Vagina (tissue), 2 donors: Measurements from ENCODE around the gene BRD7. TPM values are rescaled to one million over a fixed set of nuclear protein-coding genes. Genes with fewer than 3 reads are reported as not detected.

Experiments used
- DNase-seq, 2 donors: peaks; one replicate each; pipeline ENCODE4 v3.0.0-alpha.2; 2017; ENCODE audit errors: extremely low spot score in 2 of 2
- H3K27ac ChIP-seq: fragments of 200-600 bp; sonication (generic); one replicate; pipeline ENCODE4 v1.5.1; 2019
- H3K27me3 ChIP-seq: fragments of 200-600 bp; sonication (generic); one replicate; pipeline ENCODE4 v1.5.1; 2019
- H3K36me3 ChIP-seq, 2 donors: fragments of 200-600 bp; sonication (generic); one replicate each; pipeline ENCODE4 v1.5.1; 2017 to 2019
- H3K4me1 ChIP-seq: fragments of 200-600 bp; sonication (generic); one replicate; pipeline ENCODE4 v1.5.1; 2019
- H3K4me3 ChIP-seq, 2 donors: fragments of 200-600 bp; sonication (generic); 1 replicate in 1 of 2; 2 replicates in 1 of 2; pipeline ENCODE4 v1.5.1; 2016 to 2019
- H3K9me3 ChIP-seq: fragments of 200-600 bp; sonication (generic); one replicate; pipeline ENCODE4 v1.5.1; 2019
- POLR2A ChIP-seq, 2 donors: fragments of 450-650 bp; IDR thresholded peaks; one replicate each; pipeline ENCODE4 v1.6.1; 2017; ENCODE audit warnings: antibody characterized with exemption in 2 of 2, mild to moderate bottlenecking in 2 of 2, moderate library complexity in 2 of 2
- POLR2AphosphoS5 ChIP-seq, 2 donors: sonication (generic); formaldehyde crosslinking; IDR thresholded peaks; one replicate each; pipeline ENCODE4 v1.9.0; 2017; ENCODE audit warnings: antibody characterized with exemption in 2 of 2, mild to moderate bottlenecking in 2 of 2, low read depth in 1 of 2; ENCODE audit not compliant: insufficient read depth in 1 of 2
- intact Hi-C: fragments of 100-400 bp; cut with DNase I; formaldehyde crosslinking; loops from one replicate; pipeline ENCODE4 v1.15.1; 2023
- total RNA-seq: library from RNA; depleted of rRNA; stranded (reverse); fragments of >200 nt; gene quantifications from one replicate; pipeline ENCODE4 v1.2.3, GENCODE V29; 2016
- TF ChIP-seq, protein P1 (sequence below), 3 experiments: fragments of 450-650 bp in 2 of 3; fragments of 200-600 bp in 1 of 3; sonication (generic) in 1 of 3; IDR thresholded peaks; one replicate each; pipeline ENCODE4 v1.5.1; 2017 to 2019; ENCODE audit warnings: antibody characterized with exemption in 3 of 3, mild to moderate bottlenecking in 2 of 3, moderate library complexity in 2 of 3

The BRD7 gene
- total RNA-seq, 1 donor from 2014 or later, result 49.6 TPM

DNA sequence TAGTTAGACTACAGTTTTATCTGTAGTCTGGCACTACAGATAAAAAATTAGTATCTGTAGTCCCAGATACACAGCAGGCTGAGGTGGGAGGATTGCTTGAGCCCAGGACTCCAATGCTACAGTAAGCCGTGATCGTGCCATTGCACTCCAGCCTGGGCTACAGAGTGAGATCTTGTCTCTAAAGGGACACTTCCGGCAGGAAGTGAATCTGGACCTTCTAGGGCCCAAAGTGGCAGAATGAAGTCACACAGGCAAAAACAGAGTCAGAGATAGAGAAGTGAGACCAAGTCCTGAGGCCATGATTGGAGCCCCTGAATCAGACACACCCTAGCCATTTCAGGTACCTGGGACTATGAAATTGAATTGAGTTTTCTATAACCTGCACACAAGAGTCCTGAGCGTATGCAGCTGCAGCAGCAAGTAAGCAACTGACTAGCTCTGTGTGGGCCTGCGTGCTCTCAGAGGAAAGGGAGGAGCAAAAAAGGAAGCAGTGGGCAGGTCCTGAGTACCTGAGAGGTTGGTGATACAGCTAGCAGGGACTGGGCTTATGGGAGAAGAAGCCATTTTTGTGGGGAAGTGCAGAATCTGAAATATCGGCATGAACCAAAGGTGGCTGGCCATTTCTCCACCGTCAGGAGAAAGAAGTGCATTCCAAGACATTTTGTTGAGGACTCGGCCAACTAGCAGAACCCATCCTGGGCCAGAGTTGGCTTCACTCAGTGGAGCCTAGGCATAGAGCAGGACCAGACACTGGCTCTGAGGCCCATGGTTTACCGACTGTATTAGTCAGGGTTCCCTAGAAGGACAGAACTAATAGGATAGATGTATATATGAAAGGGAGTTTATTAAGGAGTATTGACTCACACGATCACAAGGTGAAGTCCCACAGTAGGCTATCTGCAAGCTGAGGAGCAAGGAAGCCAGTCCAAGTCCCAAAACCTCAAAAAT lies 27.2 kb upstream of the BRD7 start:
- Histone ChIP-seq H3K4me1 (peaks cover 5% of the 10 kb centered on the region), H3K36me3 (no peaks in the 10 kb centered on the region), H3K9me3 (no peaks in the 10 kb centered on the region), H3K4me3 (no peak overlapping the region), H3K27ac (no peak overlapping the region), H3K27me3 (no peaks in the 10 kb centered on the region)
- TF ChIP-seq POLR2AphosphoS5 (IDR thresholded peaks at IDR 0.05; ENCODE audit: insufficient read depth in 1 of 2, low read depth in 1 of 2) (no peak), POLR2A (IDR thresholded peaks at IDR 0.05) (no peak)
- TF ChIP-seq, protein P1, sequence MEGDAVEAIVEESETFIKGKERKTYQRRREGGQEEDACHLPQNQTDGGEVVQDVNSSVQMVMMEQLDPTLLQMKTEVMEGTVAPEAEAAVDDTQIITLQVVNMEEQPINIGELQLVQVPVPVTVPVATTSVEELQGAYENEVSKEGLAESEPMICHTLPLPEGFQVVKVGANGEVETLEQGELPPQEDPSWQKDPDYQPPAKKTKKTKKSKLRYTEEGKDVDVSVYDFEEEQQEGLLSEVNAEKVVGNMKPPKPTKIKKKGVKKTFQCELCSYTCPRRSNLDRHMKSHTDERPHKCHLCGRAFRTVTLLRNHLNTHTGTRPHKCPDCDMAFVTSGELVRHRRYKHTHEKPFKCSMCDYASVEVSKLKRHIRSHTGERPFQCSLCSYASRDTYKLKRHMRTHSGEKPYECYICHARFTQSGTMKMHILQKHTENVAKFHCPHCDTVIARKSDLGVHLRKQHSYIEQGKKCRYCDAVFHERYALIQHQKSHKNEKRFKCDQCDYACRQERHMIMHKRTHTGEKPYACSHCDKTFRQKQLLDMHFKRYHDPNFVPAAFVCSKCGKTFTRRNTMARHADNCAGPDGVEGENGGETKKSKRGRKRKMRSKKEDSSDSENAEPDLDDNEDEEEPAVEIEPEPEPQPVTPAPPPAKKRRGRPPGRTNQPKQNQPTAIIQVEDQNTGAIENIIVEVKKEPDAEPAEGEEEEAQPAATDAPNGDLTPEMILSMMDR (IDR thresholded peaks at IDR 0.05), result no peak
- intact Hi-C loops, result no loop called here
- peak in 1 of 2 donors; percentile 62 for DNase-seq

DNA sequence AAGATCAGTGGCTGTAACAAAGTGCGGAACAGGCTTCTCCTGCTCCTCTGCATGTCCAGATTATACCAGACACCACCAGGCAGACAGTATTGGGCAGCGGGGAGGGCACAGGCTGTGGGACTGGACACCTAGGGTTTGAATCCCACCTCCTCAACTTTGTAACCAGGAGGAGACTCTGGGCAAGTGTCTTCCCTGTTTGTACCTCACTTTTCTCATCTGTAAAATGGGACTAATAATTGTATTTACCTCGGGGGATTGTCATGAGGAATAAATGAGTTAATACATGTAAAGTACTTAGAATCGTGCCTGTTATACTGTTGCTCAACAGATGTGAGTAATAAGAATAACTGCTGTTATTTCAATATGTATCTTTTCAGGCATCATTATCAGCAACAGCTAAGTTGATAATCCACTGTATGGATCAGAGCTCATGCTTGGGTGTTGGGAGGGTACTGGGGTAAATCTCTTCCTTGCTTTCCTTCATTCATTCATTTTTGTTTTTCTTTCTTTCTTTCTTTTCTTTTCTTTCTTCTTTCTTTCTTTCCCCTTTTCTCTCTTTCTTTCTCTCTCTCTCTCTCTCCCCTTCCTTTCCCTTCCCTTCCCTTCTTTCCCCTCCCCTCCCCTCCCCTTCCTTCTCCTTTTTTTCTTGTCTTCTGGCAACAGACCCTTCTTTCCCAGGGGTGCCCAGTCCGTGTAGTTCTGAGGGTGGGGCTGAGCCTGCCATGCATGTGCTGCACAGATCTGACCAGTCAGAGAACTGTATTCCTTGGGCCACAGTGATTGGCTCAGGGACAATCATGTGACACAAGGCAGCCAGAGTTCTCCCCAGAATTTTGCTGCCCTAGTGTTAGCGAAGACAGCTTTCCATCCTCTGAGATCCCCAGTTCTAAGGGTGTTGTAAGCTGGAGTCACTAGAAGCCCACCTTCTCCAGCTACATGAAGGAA lies 25.3 kb upstream of the BRD7 start:
- TF ChIP-seq POLR2AphosphoS5 (IDR thresholded peaks at IDR 0.05; ENCODE audit: insufficient read depth in 1 of 2, low read depth in 1 of 2) (no peak), POLR2A (IDR thresholded peaks at IDR 0.05) (no peak)
- TF ChIP-seq, protein P1 (IDR thresholded peaks at IDR 0.05), result no peak
- H3K9me3 ChIP-seq, result no peaks in the 10 kb centered on the region
- intact Hi-C loops, result no loop called here
- peak in 1 of 2 donors; percentile 29 for DNase-seq
- no peaks in the 10 kb centered on the region for H3K27me3 ChIP-seq
- H3K36me3 ChIP-seq, result no peaks in the 10 kb centered on the region
- no peak overlapping the region for H3K27ac ChIP-seq
- H3K4me1 ChIP-seq, result peaks cover 8% of the 10 kb centered on the region
- H3K4me3 ChIP-seq, result no peak overlapping the region

DNA sequence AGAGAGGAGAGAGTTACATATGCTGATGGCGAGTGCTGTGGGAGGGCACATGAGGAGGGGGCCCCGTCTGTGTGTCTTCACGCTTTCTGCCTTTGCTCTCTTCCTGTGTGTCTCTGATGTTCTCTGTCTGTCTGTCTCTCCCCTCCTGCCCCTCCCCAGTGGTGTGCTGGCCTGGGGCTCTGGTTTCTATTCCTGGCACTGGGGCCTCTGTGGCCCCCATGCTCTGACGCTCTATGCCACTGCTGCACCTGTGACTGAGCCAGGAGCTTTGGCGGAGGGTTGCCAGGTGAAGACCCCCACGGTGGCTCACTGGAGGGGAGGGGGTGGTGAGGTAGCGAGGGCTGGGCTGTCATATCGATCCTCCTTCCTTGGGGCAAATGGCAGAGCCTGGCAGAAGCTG lies 24.6 kb upstream of the BRD7 start:
- no peak overlapping the region for H3K27ac ChIP-seq
- H3K4me3 ChIP-seq, result no peak overlapping the region
- intact Hi-C loops, result no loop called here
- peaks cover 8% of the 10 kb centered on the region for H3K4me1 ChIP-seq
- no peaks in the 10 kb centered on the region for H3K27me3 ChIP-seq
- no peaks in the 10 kb centered on the region for H3K9me3 ChIP-seq
- H3K36me3 ChIP-seq, result no peaks in the 10 kb centered on the region
- TF ChIP-seq POLR2AphosphoS5 (IDR thresholded peaks at IDR 0.05; ENCODE audit: insufficient read depth in 1 of 2, low read depth in 1 of 2), result no peak
- peak; percentile 56 to 87 for DNase-seq

DNA sequence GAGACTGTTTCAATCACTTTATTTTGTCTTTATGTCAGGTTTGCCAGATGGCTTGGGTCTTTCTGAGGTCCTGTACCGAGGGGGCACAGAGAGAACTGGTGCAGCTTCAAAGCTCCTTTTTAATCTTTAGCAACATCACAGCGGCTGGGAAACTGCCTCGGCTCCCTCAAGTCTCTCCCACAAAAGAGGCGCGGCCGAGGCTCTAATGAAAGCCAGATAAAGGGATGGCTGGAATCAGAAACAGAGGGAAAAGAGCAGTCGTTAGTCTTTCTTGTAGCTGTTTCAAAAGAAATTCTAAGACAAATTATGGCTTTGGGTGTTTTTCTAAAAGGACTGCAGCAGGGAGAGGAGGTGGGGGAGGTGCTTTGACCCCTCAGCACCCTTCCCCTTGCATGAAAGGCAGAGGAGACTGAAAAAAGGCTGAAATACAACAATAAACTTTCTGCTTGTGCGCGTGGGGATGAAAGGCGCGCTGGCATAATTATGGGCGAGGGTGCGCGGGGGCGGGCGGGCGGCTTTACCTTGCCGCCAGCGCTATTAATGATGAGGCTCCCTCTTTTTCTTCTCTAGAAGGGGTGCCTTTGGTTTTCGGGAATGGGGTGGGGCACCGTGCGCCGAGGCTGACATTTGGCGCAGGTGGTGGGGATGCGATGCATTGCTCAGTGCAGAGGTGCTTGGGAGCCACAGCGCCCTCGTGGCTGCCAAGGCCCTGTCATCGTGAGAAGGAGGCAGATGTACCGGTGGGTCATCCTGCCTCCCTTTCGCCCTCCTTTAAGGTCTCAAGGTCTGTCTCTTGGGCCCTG lies 22.3 kb upstream of the BRD7 start:
- Histone ChIP-seq H3K4me3 (no peak overlapping the region), H3K27me3 (no peaks in the 10 kb centered on the region), H3K27ac (no peak overlapping the region), H3K4me1 (peaks cover 8% of the 10 kb centered on the region), H3K9me3 (no peaks in the 10 kb centered on the region), H3K36me3 (no peaks in the 10 kb centered on the region)
- TF ChIP-seq POLR2AphosphoS5 (IDR thresholded peaks at IDR 0.05; ENCODE audit: insufficient read depth in 1 of 2, low read depth in 1 of 2) (no peak), POLR2A (IDR thresholded peaks at IDR 0.05) (no peak)
- TF ChIP-seq, protein P1 (IDR thresholded peaks at IDR 0.05), result no peak
- intact Hi-C loops, result no loop called here
- peak in 1 of 2 donors; percentile 52 for DNase-seq

DNA sequence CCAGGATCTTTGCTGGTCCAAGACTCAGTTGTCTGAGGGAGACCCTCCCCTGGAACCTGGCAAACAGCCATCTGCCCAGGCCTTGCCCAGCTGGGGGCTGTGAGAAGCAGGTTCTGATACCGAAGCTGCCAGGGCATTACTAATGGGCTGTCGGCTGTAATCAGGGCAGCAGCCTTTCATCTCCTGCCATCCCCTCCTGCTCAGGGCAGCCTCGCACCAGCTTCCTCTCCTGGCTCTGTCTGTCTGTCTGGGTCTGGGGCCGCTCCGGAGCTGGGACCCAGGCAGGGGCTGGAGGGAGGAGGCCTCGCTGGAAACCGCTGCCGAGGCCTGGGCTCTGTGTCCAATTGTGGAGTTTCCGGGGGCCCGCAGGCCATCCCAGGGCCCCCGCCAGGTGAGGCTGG lies 21.6 kb upstream of the BRD7 start:
- intact Hi-C loops, result no loop called here
- Histone ChIP-seq H3K9me3 (no peaks in the 10 kb centered on the region), H3K27me3 (no peaks in the 10 kb centered on the region), H3K27ac (no peak overlapping the region), H3K4me3 (no peak overlapping the region), H3K36me3 (no peaks in the 10 kb centered on the region), H3K4me1 (peaks cover 8% of the 10 kb centered on the region)
- DNase-seq, result peak in 1 of 2 donors; percentile 44
- TF ChIP-seq POLR2A (IDR thresholded peaks at IDR 0.05) (no peak), POLR2AphosphoS5 (IDR thresholded peaks at IDR 0.05; ENCODE audit: insufficient read depth in 1 of 2, low read depth in 1 of 2) (no peak)
- TF ChIP-seq, protein P1 (IDR thresholded peaks at IDR 0.05), result no peak
